Testis (tissue), 2 donors: Measurements from ENCODE around the gene TTC28.

ENCODE experiments used
- CTCF ChIP-seq, 3 experiments: fragments of 450-650 bp in 2 of 3; fragments of 200-600 bp in 1 of 3; sonication (generic) in 1 of 3; IDR thresholded peaks; one replicate each; pipeline ENCODE4 v1.5.1; 2016 to 2019; ENCODE audit warnings: antibody characterized with exemption in 3 of 3, mild to moderate bottlenecking in 2 of 3, moderate library complexity in 1 of 3
- POLR2A ChIP-seq: fragments of 450-650 bp; IDR thresholded peaks from one replicate; pipeline ENCODE4 v1.6.1; 2017; ENCODE audit warnings: antibody characterized with exemption, mild to moderate bottlenecking, moderate library complexity

- no peak for TF ChIP-seq CTCF (IDR thresholded peaks at IDR 0.05)
- TF ChIP-seq POLR2A = no peak
These were observed 312.8 kb downstream of the TTC28 start for GRCh38 chr22:28366856-28367255.
